H9 (cell line): ENCODE data around the gene PBX1. TPM values are rescaled to one million over a fixed set of nuclear protein-coding genes. Genes with fewer than 3 reads are reported as not detected.

Experiments used
- DNase-seq: peaks from one replicate; pipeline ENCODE4 v3.0.0-alpha.2; 2017
- H2AFZ ChIP-seq: one replicate; pipeline ENCODE4 v1.6.1; 2013; ENCODE audit warnings: mild to moderate bottlenecking, low read length, control low read depth, moderate library complexity
- H2AK5ac ChIP-seq: 2 replicates; pipeline ENCODE4 v1.6.1; 2013; ENCODE audit warnings: low read length, control low read depth, mixed read lengths; ENCODE audit not compliant: insufficient read length
- H2BK120ac ChIP-seq: one replicate; pipeline ENCODE4 v1.6.1; 2013; ENCODE audit warnings: low read depth, mild to moderate bottlenecking, low read length, control low read depth, inconsistent platforms; ENCODE audit not compliant: poor library complexity, severe bottlenecking
- H2BK12ac ChIP-seq: 2 replicates; pipeline ENCODE4 v1.6.1; 2013; ENCODE audit warnings: low read length, control low read depth, mixed read lengths, low read depth; ENCODE audit not compliant: insufficient read length
- H2BK15ac ChIP-seq: 2 replicates; pipeline ENCODE4 v1.6.1; 2013; ENCODE audit warnings: low read depth, low read length, control low read depth
- H2BK20ac ChIP-seq: one replicate; pipeline ENCODE4 v1.6.1; 2013; ENCODE audit warnings: low read depth, mild to moderate bottlenecking, low read length, control low read depth, inconsistent platforms; ENCODE audit not compliant: poor library complexity, severe bottlenecking
- H2BK5ac ChIP-seq: 2 replicates; pipeline ENCODE4 v1.6.1; 2013; ENCODE audit warnings: low read length, control low read depth, mixed read lengths; ENCODE audit not compliant: insufficient read length
- H3K14ac ChIP-seq: 2 replicates; pipeline ENCODE4 v1.6.1; 2013; ENCODE audit warnings: low read length, control low read depth; ENCODE audit not compliant: insufficient read depth
- H3K18ac ChIP-seq: 2 replicates; pipeline ENCODE4 v1.6.1; 2013; ENCODE audit warnings: low read depth, mild to moderate bottlenecking, mixed read lengths, low read length, control low read depth; ENCODE audit not compliant: insufficient read length
- H3K23ac ChIP-seq: 2 replicates; pipeline ENCODE4 v1.6.1; 2013; ENCODE audit warnings: low read length, control low read depth, mixed read lengths, low read depth; ENCODE audit not compliant: insufficient read length
- H3K23me2 ChIP-seq: 2 replicates; pipeline ENCODE4 v1.6.1; 2013; ENCODE audit warnings: low read depth, mild to moderate bottlenecking, mixed read lengths, low read length, control low read depth; ENCODE audit not compliant: insufficient read length, poor library complexity, severe bottlenecking
- H3K27ac ChIP-seq: 2 replicates; pipeline ENCODE4 v1.5.1; 2013; ENCODE audit warnings: low read length, control low read depth, mixed read lengths, low read depth; ENCODE audit not compliant: insufficient read length
- H3K27me3 ChIP-seq: 2 replicates; pipeline ENCODE4 v1.6.1; 2013; ENCODE audit warnings: low read length, control low read depth, inconsistent platforms; ENCODE audit not compliant: insufficient read depth
- H3K4ac ChIP-seq: 2 replicates; pipeline ENCODE4 v1.6.1; 2013; ENCODE audit warnings: low read depth, mild to moderate bottlenecking, control low read depth, inconsistent platforms, low read length, moderate library complexity
- H3K4me1 ChIP-seq: 2 replicates; pipeline ENCODE4 v1.6.1; 2013; ENCODE audit warnings: low read length, control low read depth, inconsistent platforms; ENCODE audit not compliant: insufficient read depth
- H3K4me2 ChIP-seq: 2 replicates; pipeline ENCODE4 v1.6.1; 2013; ENCODE audit warnings: low read length, control low read depth, mixed read lengths; ENCODE audit not compliant: insufficient read length, insufficient read depth
- H3K56ac ChIP-seq: 2 replicates; pipeline ENCODE4 v1.6.1; 2013; ENCODE audit warnings: low read depth, mild to moderate bottlenecking, mixed read lengths, low read length, control low read depth; ENCODE audit not compliant: insufficient read length
- H3K79me1 ChIP-seq: 2 replicates; pipeline ENCODE4 v1.6.1; 2013; ENCODE audit warnings: low read depth, mild to moderate bottlenecking, moderate library complexity, low read length, control low read depth, inconsistent platforms; ENCODE audit not compliant: insufficient read depth, poor library complexity, severe bottlenecking
- H3K79me2 ChIP-seq: 2 replicates; pipeline ENCODE4 v1.6.1; 2013; ENCODE audit warnings: low read length, control low read depth, inconsistent platforms; ENCODE audit not compliant: insufficient read depth
- H3K9ac ChIP-seq: 2 replicates; pipeline ENCODE4 v1.6.1; 2013; ENCODE audit warnings: low read length, control low read depth, mixed read lengths; ENCODE audit not compliant: insufficient read length; ENCODE audit errors: extremely low read depth
- H3K9me3 ChIP-seq: one replicate; pipeline ENCODE4 v1.6.1; 2013; ENCODE audit warnings: low read depth, low read length, inconsistent platforms; ENCODE audit not compliant: control insufficient read depth
- H3T11ph ChIP-seq: one replicate; pipeline ENCODE4 v1.6.1; 2013; ENCODE audit warnings: mild to moderate bottlenecking, low read length, control low read depth, inconsistent platforms
- H4K20me1 ChIP-seq: one replicate; pipeline ENCODE4 v1.6.1; 2013; ENCODE audit not compliant: control insufficient read depth, insufficient read length, insufficient read depth
- H4K5ac ChIP-seq: 2 replicates; pipeline ENCODE4 v1.6.1; 2013; ENCODE audit warnings: low read depth, mild to moderate bottlenecking, mixed read lengths, low read length, control low read depth; ENCODE audit not compliant: insufficient read length
- H4K8ac ChIP-seq: replicated peaks from 2 replicates; pipeline ENCODE4 v1.6.1; 2013; ENCODE audit warnings: low read length, control low read depth, mixed read lengths, low read depth; ENCODE audit not compliant: insufficient read length
- H4K91ac ChIP-seq: 2 replicates; pipeline ENCODE4 v1.6.1; 2013; ENCODE audit warnings: low read depth, mild to moderate bottlenecking, moderate library complexity, mixed read lengths, low read length, control low read depth; ENCODE audit not compliant: insufficient read length
- H3K27ac Mint-ChIP-seq, 3 experiments: 2 replicates in 2 of 3; 3 replicates in 1 of 3; pipeline ENCODE4 v1.8.0; 2020 to 2021; ENCODE audit warnings: mixed read lengths in 3 of 3, mild to moderate bottlenecking in 1 of 3, moderate library complexity in 1 of 3
- H3K27me3 Mint-ChIP-seq: 2 replicates; pipeline ENCODE4 v1.8.0; 2021; ENCODE audit warnings: low read depth, mild to moderate bottlenecking, moderate library complexity, mixed read lengths
- H3K36me3 Mint-ChIP-seq, 3 experiments: 2 replicates in 2 of 3; 3 replicates in 1 of 3; pipeline ENCODE4 v1.8.0; 2020 to 2021; ENCODE audit warnings: low read depth in 3 of 3, mixed read lengths in 3 of 3; ENCODE audit not compliant: insufficient read depth in 1 of 3
- H3K4me1 Mint-ChIP-seq, 2 experiments: 2 replicates each; pipeline ENCODE4 v1.8.0; 2020; ENCODE audit warnings: mixed read lengths in 2 of 2
- H3K4me3 Mint-ChIP-seq, 2 experiments: 2 replicates in 1 of 2; 3 replicates in 1 of 2; pipeline ENCODE4 v1.8.0; 2020 to 2021; ENCODE audit warnings: mild to moderate bottlenecking in 2 of 2, mixed read lengths in 2 of 2, moderate library complexity in 1 of 2
- H3K9me3 Mint-ChIP-seq, 2 experiments: 2 replicates in 1 of 2; 3 replicates in 1 of 2; pipeline ENCODE4 v1.8.0; 2020; ENCODE audit warnings: mild to moderate bottlenecking in 2 of 2, mixed read lengths in 2 of 2, moderate library complexity in 1 of 2
- WGBS: extraction: QIAGEN DNeasy Blood & Tissue Kit; methylation state at CpG from one replicate; pipeline ENCODE4 v1.1.7; 2013; ENCODE audit warnings: missing lambda C conversion rate, low lambda C conversion rate, mixed read lengths; ENCODE audit not compliant: insufficient read length; ENCODE audit errors: extremely low coverage; 5-methylcytosine and 5-hydroxymethylcytosine counted together
- total RNA-seq: library from RNA; stranded (reverse); gene quantifications from 2 replicates; pipeline ENCODE4 v1.2.1, GENCODE V29; 2021
- TF ChIP-seq, protein P1 (sequence below): fragments of 200-600 bp; sonication (generic); conservative IDR thresholded peaks from 3 replicates; pipeline ENCODE4 v1.8.0; 2021; ENCODE audit warnings: antibody characterized with exemption, mild to moderate bottlenecking

Gene PBX1
- total RNA-seq, 1 experiment from 2014 or later, result 142 TPM

DNA sequence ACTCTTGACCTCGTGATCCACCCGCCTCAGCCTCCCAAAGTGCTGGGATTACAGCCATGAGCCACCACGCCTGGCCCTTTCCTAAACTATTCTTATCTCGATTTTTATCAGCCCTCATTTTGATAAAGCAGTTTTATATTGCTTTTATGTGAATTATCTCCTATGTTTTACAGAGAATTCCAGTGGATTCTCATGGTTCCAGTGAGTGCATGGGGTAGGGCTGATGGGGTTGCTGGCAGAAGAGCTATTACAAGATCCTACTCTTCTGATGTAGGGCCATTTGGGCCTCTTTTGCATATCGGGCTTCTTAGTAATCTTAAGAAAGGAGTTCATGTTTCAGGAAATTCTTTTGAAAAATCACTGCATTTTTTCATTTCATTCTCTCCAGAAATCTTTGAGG is 187.6 kb downstream of the PBX1 start:
- Histone ChIP-seq H4K91ac (no peak overlapping the region), H2BK12ac (no peak overlapping the region), H3K14ac (no peak overlapping the region), H3K56ac (no peak overlapping the region), H3K9ac (no peak overlapping the region), H3K4me2 (no peak overlapping the region), H3K27me3 (no peaks in the 10 kb centered on the region), H3K18ac (no peak overlapping the region), H4K5ac (no peak overlapping the region), H2BK120ac (no peak overlapping the region), H2BK20ac (no peak overlapping the region), H3K23me2 (no peaks in the 10 kb centered on the region), H3K4me1 (no peaks in the 10 kb centered on the region), H2BK15ac (no peak overlapping the region), H3K9me3 (no peaks in the 10 kb centered on the region), H2AK5ac (no peak overlapping the region), H3T11ph (no peak overlapping the region), H3K23ac (no peak overlapping the region), H2BK5ac (no peak overlapping the region), H3K79me1 (peaks cover 5% of the 10 kb centered on the region), H2AFZ (no peak overlapping the region), H4K20me1 (no peaks in the 10 kb centered on the region), H4K8ac (no peak overlapping the region), H3K27ac (no peak overlapping the region), H3K4ac (no peak overlapping the region), H3K79me2 (no peaks in the 10 kb centered on the region; the same call in 1 of the 2 replicates)
- no peaks in the 10 kb centered on the region for H3K9me3 Mint-ChIP-seq
- peaks cover 3 to 9% of the 10 kb centered on the region in 2 experiments; a peak in 3 of 4 replicates for H3K4me1 Mint-ChIP-seq
- WGBS, result no CpG with 5 or more reads among the region's 5 CpGs
- H3K27me3 Mint-ChIP-seq, result no peaks in the 10 kb centered on the region
- no peak for DNase-seq
- H3K36me3 Mint-ChIP-seq, result peaks cover 0 to 4% (median 0%) of the 10 kb centered on the region in 3 experiments; a peak in 2 of 7 replicates
- TF ChIP-seq, protein P1, sequence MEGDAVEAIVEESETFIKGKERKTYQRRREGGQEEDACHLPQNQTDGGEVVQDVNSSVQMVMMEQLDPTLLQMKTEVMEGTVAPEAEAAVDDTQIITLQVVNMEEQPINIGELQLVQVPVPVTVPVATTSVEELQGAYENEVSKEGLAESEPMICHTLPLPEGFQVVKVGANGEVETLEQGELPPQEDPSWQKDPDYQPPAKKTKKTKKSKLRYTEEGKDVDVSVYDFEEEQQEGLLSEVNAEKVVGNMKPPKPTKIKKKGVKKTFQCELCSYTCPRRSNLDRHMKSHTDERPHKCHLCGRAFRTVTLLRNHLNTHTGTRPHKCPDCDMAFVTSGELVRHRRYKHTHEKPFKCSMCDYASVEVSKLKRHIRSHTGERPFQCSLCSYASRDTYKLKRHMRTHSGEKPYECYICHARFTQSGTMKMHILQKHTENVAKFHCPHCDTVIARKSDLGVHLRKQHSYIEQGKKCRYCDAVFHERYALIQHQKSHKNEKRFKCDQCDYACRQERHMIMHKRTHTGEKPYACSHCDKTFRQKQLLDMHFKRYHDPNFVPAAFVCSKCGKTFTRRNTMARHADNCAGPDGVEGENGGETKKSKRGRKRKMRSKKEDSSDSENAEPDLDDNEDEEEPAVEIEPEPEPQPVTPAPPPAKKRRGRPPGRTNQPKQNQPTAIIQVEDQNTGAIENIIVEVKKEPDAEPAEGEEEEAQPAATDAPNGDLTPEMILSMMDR, result no peak
- no peak overlapping the region for H3K4me3 Mint-ChIP-seq
- H3K27ac Mint-ChIP-seq, result no peak overlapping the region
